GM23338 (cell line): Measurements from ENCODE around the gene VAMP2. TPM values are rescaled to one million over a fixed set of nuclear protein-coding genes. Genes with fewer than 3 reads are reported as not detected.

Experiments used
- ATAC-seq: fragments of 200-7000 bp; cut with Tn5 transposase; 3 replicates; pipeline ENCODE4 v1.9.1; 2020
- DNase-seq: peaks from one replicate; pipeline ENCODE4 v3.0.0-alpha.2; 2015; ENCODE audit warnings: low spot score
- H2AFZ ChIP-seq: fragments of 200-600 bp; sonication (generic); 2 replicates; pipeline ENCODE4 v1.8.0; 2016; ENCODE audit warnings: antibody characterized with exemption, mild to moderate bottlenecking, moderate library complexity
- H3F3A ChIP-seq: fragments of 200-600 bp; sonication (generic); replicated peaks from 2 replicates; pipeline ENCODE4 v1.8.0; 2017; ENCODE audit warnings: antibody characterized with exemption, mixed run types, low read depth
- H3K27ac ChIP-seq: fragments of 200-600 bp; sonication (generic); 2 replicates; pipeline ENCODE4 v1.6.1; 2016; ENCODE audit warnings: low read depth
- H3K27me3 ChIP-seq: fragments of 200-600 bp; sonication (generic); 2 replicates; pipeline ENCODE4 v1.8.0; 2016; ENCODE audit warnings: mild to moderate bottlenecking, mixed run types, moderate library complexity; ENCODE audit not compliant: insufficient read depth
- H3K36me3 ChIP-seq: fragments of 200-600 bp; sonication (generic); 2 replicates; pipeline ENCODE4 v1.8.0; 2016; ENCODE audit warnings: mild to moderate bottlenecking; ENCODE audit not compliant: insufficient read depth
- H3K4me1 ChIP-seq: fragments of 200-600 bp; sonication (generic); 2 replicates; pipeline ENCODE4 v1.8.0; 2016; ENCODE audit warnings: mild to moderate bottlenecking, moderate library complexity; ENCODE audit not compliant: insufficient read depth
- H3K4me2 ChIP-seq: fragments of 200-600 bp; sonication (generic); 2 replicates; pipeline ENCODE4 v1.7.1; 2017; ENCODE audit warnings: mixed run types
- H3K4me3 ChIP-seq: fragments of 200-600 bp; sonication (generic); 2 replicates; pipeline ENCODE4 v1.6.1; 2016; ENCODE audit warnings: mixed run types
- H3K79me2 ChIP-seq: fragments of 200-600 bp; sonication (generic); replicated peaks from 2 replicates; pipeline ENCODE4 v1.8.0; 2017; ENCODE audit warnings: mild to moderate bottlenecking; ENCODE audit not compliant: insufficient read depth
- H3K9me2 ChIP-seq: fragments of 200-600 bp; sonication (generic); 2 replicates; pipeline ENCODE4 v1.8.0; 2017; ENCODE audit not compliant: insufficient read depth
- H4K20me1 ChIP-seq: fragments of 200-600 bp; sonication (generic); replicated peaks from 2 replicates; pipeline ENCODE4 v1.8.0; 2017; ENCODE audit warnings: mild to moderate bottlenecking; ENCODE audit not compliant: insufficient read depth
- H3K27ac Mint-ChIP-seq: 2 replicates; pipeline ENCODE4 v1.8.0; 2020; ENCODE audit warnings: inconsistent platforms, mild to moderate bottlenecking, moderate library complexity, mixed read lengths
- H3K27me3 Mint-ChIP-seq: 3 replicates; pipeline ENCODE4 v1.8.0; 2022; ENCODE audit warnings: low read depth, mild to moderate bottlenecking, moderate library complexity, mixed read lengths, inconsistent platforms; ENCODE audit not compliant: insufficient read depth, poor library complexity
- H3K36me3 Mint-ChIP-seq: 3 replicates; pipeline ENCODE4 v1.8.0; 2021; ENCODE audit warnings: low read depth, mild to moderate bottlenecking, inconsistent platforms, moderate library complexity, mixed read lengths
- H3K4me1 Mint-ChIP-seq: 3 replicates; pipeline ENCODE4 v1.8.0; 2020; ENCODE audit warnings: mild to moderate bottlenecking, inconsistent platforms, mixed read lengths
- H3K4me3 Mint-ChIP-seq: 3 replicates; pipeline ENCODE4 v1.8.0; 2021; ENCODE audit warnings: moderate library complexity, mild to moderate bottlenecking, inconsistent platforms, mixed read lengths
- H3K9me3 Mint-ChIP-seq: 3 replicates; pipeline ENCODE4 v1.8.0; 2020; ENCODE audit warnings: moderate library complexity, mild to moderate bottlenecking, inconsistent platforms, mixed read lengths
- CREB1 ChIP-seq: fragments of 250-450 bp; sonication (Bioruptor Pico); IDR thresholded peaks from 2 replicates; pipeline ENCODE4 v1.5.0; 2020; ENCODE audit warnings: low read depth, mild to moderate bottlenecking, moderate library complexity
- EZH2 ChIP-seq: fragments of 200-600 bp; sonication (generic); IDR thresholded peaks from one replicate; pipeline ENCODE4 v1.8.0; 2017; ENCODE audit warnings: antibody characterized with exemption, mild to moderate bottlenecking, low read depth; ENCODE audit not compliant: unreplicated experiment
- EZH2phosphoT487 ChIP-seq: fragments of 200-600 bp; sonication (generic); IDR thresholded peaks from one replicate; pipeline ENCODE4 v1.8.1; 2018; ENCODE audit warnings: antibody characterized with exemption; ENCODE audit not compliant: unreplicated experiment
- JUNB ChIP-seq: IDR thresholded peaks from one replicate; pipeline ENCODE4 v1.6.1; 2016; ENCODE audit warnings: antibody characterized with exemption; ENCODE audit not compliant: unreplicated experiment
- NANOG ChIP-seq: IDR thresholded peaks from 2 replicates; pipeline ENCODE4 v1.6.1; 2016; ENCODE audit warnings: antibody characterized with exemption, borderline replicate concordance
- POLR2AphosphoS5 ChIP-seq: IDR thresholded peaks from 2 replicates; pipeline ENCODE4 v1.6.1; 2016; ENCODE audit warnings: antibody characterized with exemption, low read depth
- REST ChIP-seq: IDR thresholded peaks from one replicate; pipeline ENCODE4 v1.6.1; 2018; ENCODE audit warnings: antibody characterized with exemption; ENCODE audit not compliant: unreplicated experiment
- STAT1 ChIP-seq: IDR thresholded peaks from one replicate; pipeline ENCODE4 v1.6.1; 2016; ENCODE audit warnings: antibody characterized with exemption; ENCODE audit not compliant: unreplicated experiment
- ZNF114 ChIP-seq: fragments of 250-450 bp; sonication (Bioruptor Pico); IDR thresholded peaks from 2 replicates; pipeline ENCODE4 v1.5.0; 2020; ENCODE audit warnings: mild to moderate bottlenecking, moderate library complexity
- ZNF331 ChIP-seq: fragments of 250-450 bp; sonication (Bioruptor Pico); IDR thresholded peaks from 2 replicates; pipeline ENCODE4 v1.5.0; 2020; ENCODE audit warnings: low read depth, mild to moderate bottlenecking, moderate library complexity
- ZNF462 ChIP-seq: fragments of 250-450 bp; sonication (Bioruptor Pico); IDR thresholded peaks from 2 replicates; pipeline ENCODE4 v1.5.0; 2020; ENCODE audit warnings: mild to moderate bottlenecking, moderate library complexity
- polyA plus RNA-seq: library from polyadenylated mRNA; unstranded; fragments of >200 nt; fragmentation: Nextera tagmentation; extraction: Ambion mirVana; gene quantifications from 2 replicates; pipeline ENCODE4 v1.2.1, GENCODE V29; 2016
- total RNA-seq: library from RNA; depleted of rRNA; stranded (reverse); fragments of >200 nt; shearing (Covaris generic); gene quantifications from 2 replicates; pipeline ENCODE4 v1.2.3, GENCODE V29; 2014
- TF ChIP-seq, protein P1 (sequence below), 2 experiments: fragments of 200-600 bp in 1 of 2; sonication (generic) in 1 of 2; conservative IDR thresholded peaks; 2 replicates each; pipeline versions ENCODE4 v1.5.1 to v1.6.1; 2016 to 2017; ENCODE audit warnings: antibody characterized with exemption in 2 of 2, low read depth in 2 of 2, mild to moderate bottlenecking in 2 of 2, moderate library complexity in 1 of 2
- TF ChIP-seq, protein P2 (sequence below): IDR thresholded peaks from 2 replicates; pipeline ENCODE4 v1.6.1; 2016; ENCODE audit warnings: antibody characterized with exemption

The VAMP2 gene
- total and polyA plus RNA-seq, 2 experiments from 2014 or later: 6.9 to 32.3 TPM

GRCh38 chr17:8173056-8173870 is 10.5 kb upstream of the VAMP2 start:
- H3K9me3 Mint-ChIP-seq: no peaks in the 10 kb centered on the region

More at GRCh38 chr17:8173056-8173870, 10.5 kb upstream of the VAMP2 start:
- Histone ChIP-seq H4K20me1 (no peaks in the 10 kb centered on the region), H3K79me2 (no peaks in the 10 kb centered on the region), H2AFZ (no peak overlapping the region), H3F3A (peaks cover 8% of the 10 kb centered on the region), H3K27me3 (no peaks in the 10 kb centered on the region), H3K36me3 (no peaks in the 10 kb centered on the region), H3K9me2 (no peaks in the 10 kb centered on the region), H3K4me3 (peak overlapping the region; percentile 49), H3K4me1 (peaks cover 19% of the 10 kb centered on the region), H3K27ac (peak overlapping the region; percentile 85), H3K4me2 (peak overlapping the region; percentile 71; the same call in 1 of the 2 replicates)
- Mint-ChIP-seq H3K27me3 (peaks cover 27% of the 10 kb centered on the region), H3K4me3 (peak overlapping the region; percentile 83), H3K36me3 (no peaks in the 10 kb centered on the region; the same call in 2 of the 3 replicates), H3K27ac (peak overlapping the region; percentile 100), H3K4me1 (peaks cover 28% of the 10 kb centered on the region)
- peak; percentile 97 for DNase-seq
- TF ChIP-seq EZH2phosphoT487 (no peak), POLR2AphosphoS5 (peak; percentile 100), CREB1 (peak; percentile 81), ZNF114 (CRISPR knock-in tag) (peak; percentile 47; the same call in 1 of the 2 replicates), EZH2 (no peak), REST (no peak), NANOG (peak; percentile 26; the same call in 1 of the 2 replicates), JUNB (peak; percentile 24), ZNF462 (0 out of 2 replicates have a peak, but pooled peaks have one; percentile 37), STAT1 (peak; percentile 36), ZNF331 (peak; percentile 46; the same call in 1 of the 2 replicates)
- TF ChIP-seq, protein P1, sequence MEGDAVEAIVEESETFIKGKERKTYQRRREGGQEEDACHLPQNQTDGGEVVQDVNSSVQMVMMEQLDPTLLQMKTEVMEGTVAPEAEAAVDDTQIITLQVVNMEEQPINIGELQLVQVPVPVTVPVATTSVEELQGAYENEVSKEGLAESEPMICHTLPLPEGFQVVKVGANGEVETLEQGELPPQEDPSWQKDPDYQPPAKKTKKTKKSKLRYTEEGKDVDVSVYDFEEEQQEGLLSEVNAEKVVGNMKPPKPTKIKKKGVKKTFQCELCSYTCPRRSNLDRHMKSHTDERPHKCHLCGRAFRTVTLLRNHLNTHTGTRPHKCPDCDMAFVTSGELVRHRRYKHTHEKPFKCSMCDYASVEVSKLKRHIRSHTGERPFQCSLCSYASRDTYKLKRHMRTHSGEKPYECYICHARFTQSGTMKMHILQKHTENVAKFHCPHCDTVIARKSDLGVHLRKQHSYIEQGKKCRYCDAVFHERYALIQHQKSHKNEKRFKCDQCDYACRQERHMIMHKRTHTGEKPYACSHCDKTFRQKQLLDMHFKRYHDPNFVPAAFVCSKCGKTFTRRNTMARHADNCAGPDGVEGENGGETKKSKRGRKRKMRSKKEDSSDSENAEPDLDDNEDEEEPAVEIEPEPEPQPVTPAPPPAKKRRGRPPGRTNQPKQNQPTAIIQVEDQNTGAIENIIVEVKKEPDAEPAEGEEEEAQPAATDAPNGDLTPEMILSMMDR (conservative IDR thresholded peaks at IDR 0.05; ENCODE audit: low read depth in 2 of 2): no peak; a peak in 1 of 4 replicates
- TF ChIP-seq, protein P2, sequence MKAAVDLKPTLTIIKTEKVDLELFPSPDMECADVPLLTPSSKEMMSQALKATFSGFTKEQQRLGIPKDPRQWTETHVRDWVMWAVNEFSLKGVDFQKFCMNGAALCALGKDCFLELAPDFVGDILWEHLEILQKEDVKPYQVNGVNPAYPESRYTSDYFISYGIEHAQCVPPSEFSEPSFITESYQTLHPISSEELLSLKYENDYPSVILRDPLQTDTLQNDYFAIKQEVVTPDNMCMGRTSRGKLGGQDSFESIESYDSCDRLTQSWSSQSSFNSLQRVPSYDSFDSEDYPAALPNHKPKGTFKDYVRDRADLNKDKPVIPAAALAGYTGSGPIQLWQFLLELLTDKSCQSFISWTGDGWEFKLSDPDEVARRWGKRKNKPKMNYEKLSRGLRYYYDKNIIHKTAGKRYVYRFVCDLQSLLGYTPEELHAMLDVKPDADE: peak; percentile 95
- peak; percentile 70 for ATAC-seq
